Loucy (cell line): Measurements from ENCODE around the gene DNAJC1.

Experiments
- EZH2phosphoT487 ChIP-seq: fragments of 200-600 bp; IDR thresholded peaks from 2 replicates; pipeline ENCODE4 v1.6.1; 2018; ENCODE audit warnings: antibody characterized with exemption, mild to moderate bottlenecking, moderate library complexity, borderline replicate concordance
- TF ChIP-seq, protein P1 (sequence below): fragments of 200-600 bp; sonication (generic); conservative IDR thresholded peaks from 2 replicates; pipeline ENCODE4 v1.5.1; 2014; ENCODE audit warnings: mild to moderate bottlenecking, antibody characterized with exemption, low read length

DNA sequence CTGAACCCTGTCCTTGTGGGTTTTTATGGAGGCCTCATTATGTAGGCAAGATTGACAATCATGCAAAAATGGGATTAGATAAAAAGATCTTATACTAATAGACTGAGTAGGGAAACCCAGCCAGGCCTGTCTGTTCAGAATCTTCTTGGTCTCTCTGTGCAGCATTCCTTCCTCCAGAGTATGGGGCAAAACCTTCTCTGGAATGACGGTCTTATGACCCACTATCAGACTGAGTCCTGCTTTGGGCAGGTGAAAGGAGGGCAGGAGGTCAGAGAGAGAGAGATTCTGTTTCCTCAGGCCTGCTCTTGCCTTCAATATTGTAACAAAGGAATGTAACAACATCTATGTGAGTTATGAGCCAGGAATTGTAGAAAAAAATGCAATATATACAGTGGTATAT is 182.6 kb downstream of the DNAJC1 start:
- TF ChIP-seq, protein P1, sequence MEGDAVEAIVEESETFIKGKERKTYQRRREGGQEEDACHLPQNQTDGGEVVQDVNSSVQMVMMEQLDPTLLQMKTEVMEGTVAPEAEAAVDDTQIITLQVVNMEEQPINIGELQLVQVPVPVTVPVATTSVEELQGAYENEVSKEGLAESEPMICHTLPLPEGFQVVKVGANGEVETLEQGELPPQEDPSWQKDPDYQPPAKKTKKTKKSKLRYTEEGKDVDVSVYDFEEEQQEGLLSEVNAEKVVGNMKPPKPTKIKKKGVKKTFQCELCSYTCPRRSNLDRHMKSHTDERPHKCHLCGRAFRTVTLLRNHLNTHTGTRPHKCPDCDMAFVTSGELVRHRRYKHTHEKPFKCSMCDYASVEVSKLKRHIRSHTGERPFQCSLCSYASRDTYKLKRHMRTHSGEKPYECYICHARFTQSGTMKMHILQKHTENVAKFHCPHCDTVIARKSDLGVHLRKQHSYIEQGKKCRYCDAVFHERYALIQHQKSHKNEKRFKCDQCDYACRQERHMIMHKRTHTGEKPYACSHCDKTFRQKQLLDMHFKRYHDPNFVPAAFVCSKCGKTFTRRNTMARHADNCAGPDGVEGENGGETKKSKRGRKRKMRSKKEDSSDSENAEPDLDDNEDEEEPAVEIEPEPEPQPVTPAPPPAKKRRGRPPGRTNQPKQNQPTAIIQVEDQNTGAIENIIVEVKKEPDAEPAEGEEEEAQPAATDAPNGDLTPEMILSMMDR = no peak
- no peak for TF ChIP-seq EZH2phosphoT487
